NT2/D1 (cell line): Measurements from ENCODE around the gene CPB2.

Source experiments
- DNase-seq: peaks from one replicate; pipeline ENCODE4 v3.0.0-alpha.2; 2011; ENCODE audit warnings: low read depth, low spot score
- H3K27me3 ChIP-seq: 2 replicates; pipeline ENCODE4 v1.6.0; 2011; ENCODE audit warnings: mild to moderate bottlenecking; ENCODE audit not compliant: insufficient read length, insufficient read depth
- H3K36me3 ChIP-seq: 2 replicates; pipeline ENCODE4 v1.6.1; 2011; ENCODE audit warnings: mild to moderate bottlenecking, low read length, mixed read lengths; ENCODE audit not compliant: insufficient read depth, insufficient read length
- H3K4me1 ChIP-seq: 2 replicates; pipeline ENCODE4 v1.5.1; 2011; ENCODE audit not compliant: insufficient read depth, insufficient read length
- H3K4me3 ChIP-seq: 2 replicates; pipeline ENCODE4 v1.5.1; 2011; ENCODE audit warnings: low read depth; ENCODE audit not compliant: insufficient read length
- H3K9ac ChIP-seq: 2 replicates; pipeline ENCODE4 v1.6.0; 2011; ENCODE audit warnings: low read depth; ENCODE audit not compliant: insufficient read length
- H3K9me3 ChIP-seq: 2 replicates; pipeline ENCODE4 v1.5.1; 2011; ENCODE audit warnings: mild to moderate bottlenecking, low read length; ENCODE audit not compliant: insufficient read depth
- SUZ12 ChIP-seq: IDR thresholded peaks from 2 replicates; pipeline ENCODE4 v1.6.1; 2011; ENCODE audit not compliant: insufficient read length, insufficient read depth; ENCODE audit errors: extremely low read depth
- YY1 ChIP-seq: IDR thresholded peaks from 2 replicates; pipeline ENCODE4 v1.6.1; 2011; ENCODE audit not compliant: insufficient read length, insufficient read depth
- ZNF274 ChIP-seq: IDR thresholded peaks from 2 replicates; pipeline ENCODE4 v1.6.1; 2011; ENCODE audit warnings: mild to moderate bottlenecking, low read depth, low read length

The CPB2 gene

DNA sequence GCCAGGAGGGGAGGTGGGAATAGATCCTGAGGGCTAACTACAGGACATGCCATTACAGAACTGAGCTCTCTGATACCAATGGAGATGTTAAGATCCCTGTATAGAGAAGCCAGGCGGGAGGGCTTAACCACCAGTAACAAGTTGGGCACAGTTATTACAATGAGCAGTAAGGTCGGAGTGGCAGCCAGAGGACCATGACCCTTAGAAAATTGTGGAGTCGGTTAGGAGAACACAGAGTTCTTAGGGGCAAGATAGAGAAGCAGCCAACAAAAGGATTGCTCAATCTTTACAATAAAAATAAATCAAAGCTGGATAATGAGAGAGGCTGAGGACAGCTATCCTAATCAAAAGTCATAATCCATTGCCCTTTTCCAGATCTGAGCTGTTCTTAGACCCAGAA is 10.4 kb downstream of the CPB2 start:
- H3K36me3 ChIP-seq, result no peaks in the 10 kb centered on the region
- TF ChIP-seq YY1, result no peak
- no peak for TF ChIP-seq SUZ12
- TF ChIP-seq ZNF274, result no peak
- H3K27me3 ChIP-seq, result no peaks in the 10 kb centered on the region

DNA sequence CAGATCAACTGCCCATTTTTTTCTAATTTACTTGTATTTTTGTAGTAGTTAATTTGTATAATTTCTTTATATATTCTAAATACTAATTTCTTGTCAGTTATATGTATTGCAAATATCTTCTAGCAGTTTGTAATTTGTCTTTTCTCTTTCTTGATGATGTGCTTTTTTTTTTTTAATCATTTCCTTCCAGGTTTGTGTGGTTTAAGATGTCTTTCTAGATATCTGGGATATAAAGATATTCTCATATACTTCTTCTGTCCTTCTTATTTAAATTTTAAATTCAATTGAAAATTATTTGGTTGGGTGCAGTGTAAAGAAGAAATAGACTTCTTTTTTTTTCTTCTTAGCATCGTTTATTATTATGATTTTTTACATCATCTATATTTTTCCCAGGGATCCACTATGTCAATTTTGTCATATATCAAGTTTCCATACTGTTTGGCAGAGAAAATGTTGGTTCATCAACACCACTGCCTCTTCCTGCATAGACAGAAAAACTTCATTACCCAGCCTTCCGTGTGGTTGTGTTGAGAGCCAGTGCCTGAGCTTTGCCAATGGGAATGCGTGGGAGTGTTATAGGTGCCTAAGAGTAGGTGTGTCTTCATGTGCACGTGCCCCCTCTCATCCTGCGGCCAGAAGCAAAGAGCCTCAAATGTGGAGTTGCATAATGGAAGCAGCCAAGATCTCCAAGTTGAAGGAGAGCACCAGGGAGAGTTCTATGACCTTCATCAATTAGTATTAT is 15.8 kb downstream of the CPB2 start:
- no peaks in the 10 kb centered on the region for H3K27me3 ChIP-seq
- H3K4me1 ChIP-seq, result no peaks in the 10 kb centered on the region
- H3K9me3 ChIP-seq, result no peaks in the 10 kb centered on the region
- no peak for DNase-seq
- no peak overlapping the region for H3K4me3 ChIP-seq
- TF ChIP-seq ZNF274 (no peak), SUZ12 (no peak), YY1 (no peak)
- no peaks in the 10 kb centered on the region for H3K36me3 ChIP-seq
- no peak overlapping the region for H3K9ac ChIP-seq

More for the DNA sequence above, 10.4 kb downstream of the CPB2 start:
- DNase-seq, result no peak
- Histone ChIP-seq H3K4me3 (no peak overlapping the region), H3K4me1 (no peaks in the 10 kb centered on the region), H3K9me3 (no peaks in the 10 kb centered on the region), H3K9ac (no peak overlapping the region)

GRCh38 chr13:46087481-46087880 is 17.4 kb downstream of the CPB2 start:
- Histone ChIP-seq H3K9me3 (no peaks in the 10 kb centered on the region), H3K4me3 (no peak overlapping the region), H3K27me3 (no peaks in the 10 kb centered on the region), H3K4me1 (no peaks in the 10 kb centered on the region), H3K36me3 (no peaks in the 10 kb centered on the region), H3K9ac (no peak overlapping the region)
- DNase-seq, result no peak
- TF ChIP-seq ZNF274 (no peak), SUZ12 (no peak)

DNA sequence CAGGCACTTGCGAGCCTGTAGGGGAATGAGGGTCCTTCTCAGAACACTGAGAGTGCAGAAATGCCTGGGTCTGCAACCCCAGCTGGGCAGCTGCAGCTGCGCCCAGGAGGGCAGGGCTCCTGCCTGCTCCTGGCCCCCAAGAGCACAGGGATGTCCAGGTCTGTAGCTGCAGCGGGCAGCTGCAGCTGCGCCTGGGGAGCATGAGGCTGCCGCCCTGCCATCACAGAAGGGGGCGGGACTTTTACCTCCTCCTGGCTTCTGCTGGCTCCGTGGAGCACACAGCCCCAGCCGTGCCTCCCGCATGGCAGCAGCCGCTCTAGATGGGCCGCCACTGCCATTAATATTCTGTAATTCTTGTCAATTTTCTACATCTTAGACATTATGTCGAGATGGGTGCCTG is 17.8 kb downstream of the CPB2 start:
- no peaks in the 10 kb centered on the region for H3K27me3 ChIP-seq
- H3K4me3 ChIP-seq, result no peak overlapping the region
- no peak for DNase-seq
- no peaks in the 10 kb centered on the region for H3K4me1 ChIP-seq
- no peaks in the 10 kb centered on the region for H3K36me3 ChIP-seq
- no peak overlapping the region for H3K9ac ChIP-seq
- TF ChIP-seq SUZ12 (no peak), YY1 (no peak), ZNF274 (no peak)
- no peaks in the 10 kb centered on the region for H3K9me3 ChIP-seq

DNA sequence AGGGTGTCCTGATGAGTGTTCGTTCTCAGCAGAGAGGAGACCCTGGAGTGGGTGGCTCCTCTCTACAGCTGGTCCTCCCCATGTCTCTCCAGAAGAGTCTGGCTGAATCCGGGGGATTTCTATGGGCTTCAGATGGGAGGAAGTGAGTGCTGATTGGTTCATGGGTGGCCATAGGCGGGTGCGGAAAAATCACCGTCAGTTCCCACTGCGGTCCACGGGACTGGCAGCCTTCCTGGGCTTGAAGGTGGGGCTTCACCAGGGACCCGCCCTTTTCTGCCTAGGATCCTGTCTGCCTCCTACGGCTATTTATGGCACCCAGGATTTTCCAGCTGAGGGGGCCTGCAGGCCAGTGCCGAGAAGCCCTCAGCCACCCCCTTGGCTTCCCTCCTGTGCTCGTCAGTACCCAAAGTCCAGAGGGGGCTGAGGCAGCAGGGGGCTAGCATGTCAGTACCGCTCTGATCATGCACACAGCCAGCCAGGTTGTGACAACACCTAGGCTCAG is 18.4 kb downstream of the CPB2 start:
- Histone ChIP-seq H3K9ac (no peak overlapping the region), H3K36me3 (no peaks in the 10 kb centered on the region), H3K27me3 (no peaks in the 10 kb centered on the region), H3K4me3 (no peak overlapping the region), H3K9me3 (no peaks in the 10 kb centered on the region), H3K4me1 (no peaks in the 10 kb centered on the region)
- DNase-seq, result no peak
- TF ChIP-seq SUZ12, result no peak
- no peak for TF ChIP-seq ZNF274
- no peak for TF ChIP-seq YY1

GRCh38 chr13:46085737-46086136 is 19.1 kb downstream of the CPB2 start:
- Histone ChIP-seq H3K4me1 (no peaks in the 10 kb centered on the region), H3K9me3 (no peaks in the 10 kb centered on the region), H3K36me3 (no peaks in the 10 kb centered on the region), H3K9ac (no peak overlapping the region), H3K4me3 (no peak overlapping the region), H3K27me3 (no peaks in the 10 kb centered on the region)
- no peak for DNase-seq
- TF ChIP-seq YY1 (no peak), ZNF274 (no peak), SUZ12 (no peak)

DNA sequence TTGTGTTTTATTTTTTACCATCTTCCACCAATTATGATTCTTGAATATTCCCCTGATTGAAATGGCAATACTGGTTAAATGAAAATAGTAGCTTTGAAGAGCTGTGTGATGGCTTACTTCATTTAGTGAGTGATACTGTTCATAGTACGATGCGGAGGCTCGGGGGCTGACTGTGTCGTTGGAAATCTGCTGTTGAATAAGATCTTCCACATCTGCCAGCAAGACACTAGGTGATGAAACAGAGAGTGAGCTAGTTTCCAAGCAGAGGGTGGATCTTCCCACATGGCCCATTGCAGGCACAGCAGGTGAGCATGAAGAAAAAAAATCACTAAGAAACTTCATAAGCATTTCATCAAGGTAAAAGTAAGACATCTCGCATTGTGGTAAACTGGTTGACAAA is 22.5 kb downstream of the CPB2 start:
- DNase-seq, result no peak
- Histone ChIP-seq H3K4me3 (no peak overlapping the region), H3K27me3 (no peaks in the 10 kb centered on the region), H3K36me3 (no peaks in the 10 kb centered on the region), H3K9ac (no peak overlapping the region), H3K4me1 (no peaks in the 10 kb centered on the region), H3K9me3 (no peaks in the 10 kb centered on the region)
- TF ChIP-seq ZNF274, result no peak
- TF ChIP-seq SUZ12, result no peak
- TF ChIP-seq YY1, result no peak
